ENCODE results near the gene AIF1L. TPM values are rescaled to one million over a fixed set of nuclear protein-coding genes. Genes with fewer than 3 reads are reported as not detected.
"Not testable (repeated sequence)": the region's sequence is repeated elsewhere in the genome, so short reads cannot be mapped to it uniquely, and the experiment has no call there.

Gene AIF1L
- total and polyA plus RNA-seq, 2 experiments from 2014 or later, result 4.2 to 6.0 TPM

GRCh38 chr9:131098391-131099101 is 2.2 kb downstream of the AIF1L start:
- WGBS (ENCODE audit: low lambda C conversion rate, missing lambda C conversion rate), result 80% methylated on average over 11 of the region's 13 CpGs
- H3K9me3 ChIP-seq (ENCODE audit: low read depth), result no peaks in the 10 kb centered on the region
- H3K9me2 ChIP-seq (replicated peaks; ENCODE audit: insufficient read depth), result no peaks in the 10 kb centered on the region
- H2AFZ ChIP-seq, result no peak overlapping the region
- H3K27ac ChIP-seq, result no peak overlapping the region
- H3K4me1 ChIP-seq (ENCODE audit: insufficient read depth), result peaks cover 9% of the 10 kb centered on the region
- TF ChIP-seq EZH2 (IDR thresholded peaks at IDR 0.05; ENCODE audit: borderline replicate concordance), result no peak
- TF ChIP-seq EZH2phosphoT487 (IDR thresholded peaks at IDR 0.05; ENCODE audit: low read depth, severe bottlenecking, unreplicated experiment), result no peak
- TF ChIP-seq CTCF (IDR thresholded peaks at IDR 0.05; ENCODE audit: poor library complexity), result no peak
- no peak overlapping the region for H3K4me3 ChIP-seq
- no peak for DNase-seq (ENCODE audit: low spot score)
- H3K4me2 ChIP-seq, result no peak overlapping the region
- no peaks in the 10 kb centered on the region for H4K20me1 ChIP-seq (ENCODE audit: insufficient read depth, poor library complexity, severe bottlenecking)
- peaks cover 15% of the 10 kb centered on the region for H3K27me3 ChIP-seq
- no peaks in the 10 kb centered on the region for H3K36me3 ChIP-seq (replicated peaks; ENCODE audit: insufficient read depth, low read depth)
- H3K79me2 ChIP-seq, result no peaks in the 10 kb centered on the region

- WGBS (ENCODE audit: low lambda C conversion rate, missing lambda C conversion rate), result 87% methylated on average over 8 of the region's 8 CpGs
- no peaks in the 10 kb centered on the region for H3K36me3 ChIP-seq (replicated peaks; ENCODE audit: insufficient read depth, low read depth)
- H3K9me2 ChIP-seq (replicated peaks; ENCODE audit: insufficient read depth), result no peaks in the 10 kb centered on the region
- no peak overlapping the region for H3K27ac ChIP-seq
- no peak overlapping the region for H2AFZ ChIP-seq
- no peak overlapping the region for H3K4me2 ChIP-seq
- H3K4me1 ChIP-seq (ENCODE audit: insufficient read depth), result peaks cover 9% of the 10 kb centered on the region
- H3K4me3 ChIP-seq, result no peak overlapping the region
- no peaks in the 10 kb centered on the region for H3K9me3 ChIP-seq (ENCODE audit: low read depth)
- DNase-seq (ENCODE audit: low spot score), result no peak
- peaks cover 15% of the 10 kb centered on the region for H3K27me3 ChIP-seq
- H4K20me1 ChIP-seq (ENCODE audit: insufficient read depth, poor library complexity, severe bottlenecking), result no peaks in the 10 kb centered on the region
- TF ChIP-seq EZH2phosphoT487 (IDR thresholded peaks at IDR 0.05; ENCODE audit: low read depth, severe bottlenecking, unreplicated experiment) (no peak), CTCF (IDR thresholded peaks at IDR 0.05; ENCODE audit: poor library complexity) (no peak), EZH2 (IDR thresholded peaks at IDR 0.05; ENCODE audit: borderline replicate concordance) (no peak)
- no peaks in the 10 kb centered on the region for H3K79me2 ChIP-seq
Observed at GRCh38 chr9:131099102-131099606, 2.8 kb downstream of the AIF1L start.

DNA sequence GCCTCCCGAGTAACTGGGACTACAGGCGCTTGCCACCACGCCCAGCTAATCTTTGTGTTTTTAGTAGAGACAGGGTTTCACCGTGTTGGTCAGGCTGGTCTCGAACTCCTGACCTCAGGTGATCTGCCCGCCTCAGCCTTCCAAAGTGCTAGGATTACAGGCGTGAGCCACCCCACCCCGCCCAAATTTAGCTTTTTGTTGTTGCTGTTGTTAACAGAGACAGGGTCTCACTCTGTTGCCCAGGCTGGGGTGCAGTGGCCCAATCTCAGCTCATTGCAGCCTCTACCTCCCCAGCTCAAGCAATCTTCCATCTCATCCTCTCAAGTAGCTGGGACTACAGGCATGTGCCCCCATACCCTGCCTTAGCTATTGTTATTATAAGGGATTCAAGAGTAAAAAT is 3.5 kb downstream of the AIF1L start:
- H3K27me3 ChIP-seq, result peaks cover 12% of the 10 kb centered on the region
- not testable (repeated sequence) for H3K9me3 ChIP-seq (ENCODE audit: low read depth); H3K79me2 ChIP-seq; H3K4me2 ChIP-seq; H2AFZ ChIP-seq; H3K4me1 ChIP-seq (ENCODE audit: insufficient read depth); DNase-seq (ENCODE audit: low spot score); H3K9me2 ChIP-seq (replicated peaks; ENCODE audit: insufficient read depth); H3K36me3 ChIP-seq (replicated peaks; ENCODE audit: insufficient read depth, low read depth); H3K4me3 ChIP-seq; H3K27ac ChIP-seq; H4K20me1 ChIP-seq (ENCODE audit: insufficient read depth, poor library complexity, severe bottlenecking)
- WGBS (ENCODE audit: low lambda C conversion rate, missing lambda C conversion rate), result 92% methylated on average over 7 of the region's 8 CpGs

GRCh38 chr9:131100445-131100844 is 4.1 kb downstream of the AIF1L start:
- H3K4me1 ChIP-seq (ENCODE audit: insufficient read depth), result peaks cover 9% of the 10 kb centered on the region
- DNase-seq (ENCODE audit: low spot score), result no peak
- no peak overlapping the region for H3K4me3 ChIP-seq
- peaks cover 6% of the 10 kb centered on the region for H3K27me3 ChIP-seq
- no peaks in the 10 kb centered on the region for H3K9me3 ChIP-seq (ENCODE audit: low read depth)
- WGBS (ENCODE audit: low lambda C conversion rate, missing lambda C conversion rate), result 86% methylated on average over 9 of the region's 9 CpGs
- no peak for TF ChIP-seq EZH2 (IDR thresholded peaks at IDR 0.05; ENCODE audit: borderline replicate concordance)
- TF ChIP-seq EZH2phosphoT487 (IDR thresholded peaks at IDR 0.05; ENCODE audit: low read depth, severe bottlenecking, unreplicated experiment), result no peak
- TF ChIP-seq CTCF (IDR thresholded peaks at IDR 0.05; ENCODE audit: poor library complexity), result no peak
- no peak overlapping the region for H3K4me2 ChIP-seq
- no peak overlapping the region for H3K27ac ChIP-seq
- H4K20me1 ChIP-seq (ENCODE audit: insufficient read depth, poor library complexity, severe bottlenecking), result no peaks in the 10 kb centered on the region
- H2AFZ ChIP-seq, result no peak overlapping the region
- H3K36me3 ChIP-seq (replicated peaks; ENCODE audit: insufficient read depth, low read depth), result no peaks in the 10 kb centered on the region
- H3K79me2 ChIP-seq, result no peaks in the 10 kb centered on the region
- H3K9me2 ChIP-seq (replicated peaks; ENCODE audit: insufficient read depth), result no peaks in the 10 kb centered on the region
